Activated T-cell treated with anti-CD3 and anti-CD28 coated beads for 1 hour (primary cell): ENCODE results near the gene LBX1.

Experiments used
- DNase-seq: peaks from one replicate; pipeline ENCODE4 v3.0.0-alpha.2; 2020; ENCODE audit warnings: low read depth

The LBX1 gene

GRCh38 chr10:101224910-101225823, 4.1 kb downstream of the LBX1 start:
- no peak for DNase-seq

DNA sequence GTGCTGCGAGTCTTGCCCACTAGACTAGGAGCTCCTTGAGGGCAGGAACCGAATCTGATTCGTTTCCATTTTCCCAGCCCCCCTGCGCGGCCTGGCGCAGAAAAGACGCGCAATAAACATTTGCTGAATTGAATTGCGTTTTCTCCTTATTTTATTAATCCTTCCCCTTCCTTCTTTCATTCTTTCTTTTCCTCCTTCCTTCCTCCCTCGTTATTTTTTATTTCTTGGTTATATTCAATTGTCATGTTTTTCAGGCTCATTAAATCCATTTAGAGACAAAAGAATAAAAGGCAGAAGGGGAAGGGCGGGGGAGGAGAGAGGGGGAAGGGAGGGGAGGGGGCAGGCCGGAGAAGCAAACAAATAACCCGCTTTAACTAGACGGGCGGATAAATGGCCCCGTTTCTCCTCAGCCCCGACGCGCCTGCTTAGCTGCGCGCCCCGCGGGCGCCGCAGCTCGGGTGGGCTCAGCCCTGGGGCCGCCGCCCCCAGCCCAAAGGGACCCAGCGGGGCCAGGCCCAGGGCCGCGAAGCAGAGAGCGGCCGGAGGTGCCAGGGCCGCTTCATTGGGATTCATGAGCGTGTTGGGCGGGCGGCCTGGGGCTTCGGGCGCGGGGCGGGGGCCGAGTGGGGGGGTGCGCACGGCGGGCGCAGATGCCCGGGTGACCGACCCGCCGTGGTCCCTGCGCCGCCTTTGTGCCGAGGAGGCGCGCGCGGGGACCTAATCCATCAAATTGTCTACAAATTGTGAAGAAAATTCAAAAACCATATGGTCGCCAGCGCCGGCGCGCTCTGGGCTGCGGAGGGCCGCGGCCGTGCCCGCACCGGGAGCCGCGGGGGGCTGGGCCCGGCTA, 5.0 kb downstream of the LBX1 start:
- no peak for DNase-seq

GRCh38 chr10:101223274-101224059, 5.8 kb downstream of the LBX1 start:
- DNase-seq, result no peak

GRCh38 chr10:101222683-101223273, 6.5 kb downstream of the LBX1 start:
- DNase-seq, result no peak

DNA sequence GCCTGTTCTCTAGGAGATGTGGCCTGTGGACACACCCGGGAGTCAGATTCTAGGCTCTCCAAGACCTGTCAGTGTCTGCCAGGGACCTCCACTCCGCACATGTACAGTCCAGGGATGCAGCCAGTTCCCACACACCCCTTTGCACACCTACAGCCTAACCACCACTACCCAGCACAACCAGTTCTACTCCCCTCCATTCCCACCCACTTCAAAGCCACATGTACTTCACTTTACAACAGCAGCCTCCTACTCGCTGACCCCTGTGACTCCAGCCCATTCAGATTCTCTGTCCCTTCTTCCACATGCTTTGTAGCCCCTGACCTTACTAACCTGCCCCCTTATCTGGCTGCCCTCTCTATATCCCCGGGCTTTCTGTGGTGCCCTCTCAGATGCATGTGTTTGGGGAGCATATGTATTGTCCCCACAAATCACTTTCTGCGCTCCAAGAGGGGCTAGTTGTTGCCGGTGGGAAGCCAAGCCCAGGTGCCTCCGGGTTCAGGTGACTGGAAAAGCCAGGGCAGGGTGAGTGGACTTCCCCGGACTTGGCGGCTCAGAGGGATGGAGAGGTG, 7.2 kb downstream of the LBX1 start:
- DNase-seq, result no peak

GRCh38 chr10:101221549-101221948, 7.7 kb downstream of the LBX1 start:
- no peak for DNase-seq

DNA sequence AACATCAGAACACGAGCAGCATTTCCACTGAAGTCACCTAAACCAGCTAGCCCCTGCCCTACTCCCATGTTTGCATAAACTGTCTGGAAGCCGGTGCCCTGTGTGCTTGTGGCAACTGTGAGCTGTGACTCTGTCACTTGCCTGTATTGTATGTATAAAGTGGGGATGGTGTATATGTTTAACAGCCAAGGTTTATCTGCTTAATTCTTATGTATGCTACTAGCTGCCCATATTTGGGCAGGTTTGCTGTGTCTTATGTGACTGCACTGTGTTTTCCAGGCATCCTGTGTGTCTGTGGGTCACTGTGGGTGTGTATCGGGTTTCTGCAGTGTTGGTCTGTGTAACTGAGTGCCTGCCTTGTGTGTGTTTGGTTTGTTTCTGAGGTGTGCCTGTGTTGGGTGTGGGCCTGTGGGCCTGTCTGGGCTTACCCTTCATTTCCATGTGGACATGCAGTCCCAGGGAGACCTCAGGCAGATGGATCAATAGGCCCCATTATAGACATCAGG, 9.3 kb downstream of the LBX1 start:
- no peak for DNase-seq

DNA sequence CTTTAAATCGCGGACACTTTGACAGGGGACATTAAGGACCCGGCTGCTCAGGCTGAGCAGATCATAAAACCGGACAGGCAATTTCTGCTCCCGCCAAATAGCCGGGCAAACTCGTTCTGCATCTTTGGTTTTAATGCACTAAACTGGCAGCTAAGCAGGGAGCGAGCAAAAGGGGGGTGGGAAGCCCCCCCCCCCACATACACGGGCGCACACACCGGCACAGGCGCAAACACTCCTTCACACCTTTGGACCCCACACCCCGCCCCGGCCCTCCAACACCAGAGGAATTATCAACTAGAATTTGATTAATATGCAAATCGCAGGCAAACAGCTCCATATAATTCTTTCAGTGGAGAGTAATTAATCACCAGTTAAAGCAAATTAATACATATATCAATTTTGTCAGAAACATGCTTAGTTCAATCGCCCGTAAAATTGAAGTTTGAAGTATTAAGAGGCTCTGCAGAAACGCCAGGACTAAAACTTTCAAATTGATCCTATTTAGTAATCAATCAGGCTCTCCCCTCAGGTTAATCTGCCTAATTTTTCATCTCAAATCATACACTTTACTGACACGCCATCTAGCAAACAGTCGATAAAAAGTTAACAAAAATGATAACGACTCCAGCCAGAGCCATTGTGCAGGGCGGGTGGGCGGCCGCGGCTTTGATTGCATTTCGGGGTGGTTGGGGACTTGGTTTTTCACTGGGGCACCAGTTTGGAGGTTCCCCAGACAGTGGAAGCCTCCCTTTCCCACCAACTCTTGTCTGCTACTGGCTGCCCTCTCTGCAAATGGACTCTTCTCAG, 9.9 kb downstream of the LBX1 start:
- no peak for DNase-seq

DNA sequence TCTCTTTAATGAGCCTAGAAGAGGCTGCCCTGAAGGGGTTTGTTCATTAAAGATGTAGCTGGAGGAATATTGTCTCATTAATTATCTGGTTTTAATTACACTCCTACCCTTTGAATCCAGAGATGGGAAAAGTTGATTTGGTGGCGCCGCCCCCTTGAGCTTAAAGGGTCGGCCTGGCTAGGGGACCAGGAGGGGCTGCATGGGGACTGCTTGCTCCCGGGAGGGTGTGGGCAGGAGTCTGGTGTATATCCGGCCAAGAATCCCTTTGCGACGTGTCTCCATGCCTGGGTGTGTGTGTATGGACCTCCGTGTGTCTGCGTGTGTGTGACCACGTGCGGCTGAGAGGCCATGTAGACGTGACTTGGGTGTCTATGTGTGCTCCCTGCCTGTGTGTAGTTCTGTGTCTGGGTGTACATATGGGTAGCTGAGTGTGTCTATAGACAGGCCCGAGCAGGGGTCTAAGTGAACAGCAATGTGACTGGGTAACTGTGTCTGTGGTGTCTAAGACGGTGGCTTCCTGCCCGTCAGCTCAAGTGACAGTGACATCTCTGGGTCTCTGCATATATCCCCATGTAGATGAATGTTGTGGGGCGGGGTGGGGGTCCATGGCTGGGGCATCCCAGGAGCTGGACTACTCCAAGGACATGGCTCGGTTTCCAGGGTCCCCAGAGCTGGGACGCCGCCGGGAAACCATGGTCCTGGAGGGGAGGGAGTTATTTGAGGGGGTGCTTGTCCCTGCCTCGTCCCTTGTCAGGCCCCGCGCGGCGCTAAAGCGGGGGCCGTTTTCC, 10.7 kb downstream of the LBX1 start:
- DNase-seq, result no peak

DNA sequence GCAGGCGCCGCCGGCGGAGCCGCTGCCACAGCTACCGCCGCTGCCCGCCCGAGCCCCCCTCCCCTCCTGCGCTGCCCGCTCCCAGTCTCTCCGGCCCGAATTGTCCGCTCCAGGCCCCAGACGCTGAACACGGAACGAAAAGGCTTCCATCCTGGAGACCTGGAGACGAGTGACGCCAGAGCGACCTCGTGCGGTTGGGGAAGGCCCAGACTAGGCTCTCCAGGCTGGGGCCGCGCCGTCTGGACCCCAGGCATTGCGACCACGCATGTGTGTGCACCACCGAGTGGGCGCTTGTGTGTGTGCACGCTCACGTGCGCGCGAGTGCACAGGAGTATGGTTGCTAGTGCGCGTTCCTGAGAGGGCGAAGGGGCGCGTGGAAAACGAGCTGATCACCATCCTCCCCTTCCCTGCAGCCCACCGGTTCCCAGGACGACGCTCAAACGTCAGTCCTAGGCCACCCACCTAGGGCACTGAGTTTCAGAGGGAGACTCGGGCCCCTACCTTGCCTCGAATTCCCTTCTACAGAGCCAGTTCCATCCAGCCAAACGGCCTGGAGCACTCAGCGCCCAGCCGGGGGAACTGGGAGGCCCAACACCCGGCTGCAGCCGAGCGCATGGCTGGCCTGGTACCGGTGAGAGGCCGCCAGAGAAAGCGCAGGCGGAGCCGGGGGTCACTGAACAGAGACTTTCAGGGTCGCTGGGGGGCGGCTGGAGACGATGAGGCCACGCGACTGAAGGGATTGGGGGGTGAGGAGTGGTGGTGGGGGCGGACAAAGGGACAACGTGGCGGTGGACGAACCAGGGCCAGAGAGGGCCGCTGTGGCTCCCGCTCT, 11.6 kb downstream of the LBX1 start:
- DNase-seq, result no peak

DNA sequence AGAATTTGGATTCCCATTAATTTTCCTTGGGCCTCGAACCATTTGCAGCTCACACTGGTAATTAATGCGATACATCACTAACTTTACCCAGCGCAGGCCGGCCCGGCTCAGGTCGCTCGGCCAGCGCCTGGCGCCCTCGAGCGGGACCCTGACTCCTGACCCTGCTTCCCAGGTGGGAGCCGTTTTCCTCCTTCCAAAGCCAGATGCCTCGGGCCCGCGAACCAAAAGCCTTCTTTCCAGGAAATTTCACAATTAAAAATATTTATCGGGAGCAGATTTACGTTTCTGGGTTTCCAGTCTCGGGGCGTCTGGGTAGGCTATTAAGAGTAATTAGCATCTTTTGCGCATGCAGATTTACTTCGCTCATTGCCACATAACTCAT, 12.2 kb downstream of the LBX1 start:
- no peak for DNase-seq

DNA sequence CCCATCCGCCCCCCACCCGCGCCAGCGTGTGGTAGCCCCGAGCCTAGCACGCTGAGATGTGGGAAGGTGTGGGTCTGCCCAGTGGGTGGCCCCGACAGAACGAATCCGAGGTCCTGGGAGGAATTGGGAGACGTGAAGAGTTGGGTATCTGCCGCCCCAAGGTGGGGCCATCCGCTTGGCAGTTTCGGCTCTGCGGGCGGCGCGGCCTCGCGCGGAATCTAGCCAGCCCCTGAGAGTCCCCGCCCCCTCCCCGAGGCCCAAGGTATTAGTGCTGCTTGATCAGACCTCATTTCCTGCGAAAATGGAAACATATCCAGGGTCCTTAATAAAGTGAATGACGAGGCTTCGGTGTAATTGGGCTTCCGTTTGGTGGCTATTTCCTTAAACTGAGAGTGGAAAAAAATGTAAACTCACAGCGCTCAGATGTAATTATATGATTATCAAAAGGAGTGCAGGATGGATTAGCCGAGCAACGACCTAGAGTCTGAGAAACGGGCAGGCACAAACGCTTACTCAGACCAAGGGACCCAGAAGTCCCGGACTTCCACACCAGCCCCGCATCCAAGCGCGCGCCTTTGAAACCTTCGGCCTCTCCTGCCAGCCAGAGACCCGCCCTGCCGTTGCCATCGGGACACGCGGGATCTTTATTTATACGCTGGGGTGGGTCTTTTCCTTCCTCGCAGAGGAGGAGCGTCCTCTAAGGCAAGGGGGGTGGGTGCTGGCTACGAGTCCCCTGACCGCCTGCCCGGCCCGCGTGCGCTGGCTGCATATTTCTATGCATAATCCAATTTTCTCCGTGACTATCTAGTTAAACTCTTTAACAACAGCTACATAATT, 12.8 kb downstream of the LBX1 start:
- DNase-seq, result no peak

DNA sequence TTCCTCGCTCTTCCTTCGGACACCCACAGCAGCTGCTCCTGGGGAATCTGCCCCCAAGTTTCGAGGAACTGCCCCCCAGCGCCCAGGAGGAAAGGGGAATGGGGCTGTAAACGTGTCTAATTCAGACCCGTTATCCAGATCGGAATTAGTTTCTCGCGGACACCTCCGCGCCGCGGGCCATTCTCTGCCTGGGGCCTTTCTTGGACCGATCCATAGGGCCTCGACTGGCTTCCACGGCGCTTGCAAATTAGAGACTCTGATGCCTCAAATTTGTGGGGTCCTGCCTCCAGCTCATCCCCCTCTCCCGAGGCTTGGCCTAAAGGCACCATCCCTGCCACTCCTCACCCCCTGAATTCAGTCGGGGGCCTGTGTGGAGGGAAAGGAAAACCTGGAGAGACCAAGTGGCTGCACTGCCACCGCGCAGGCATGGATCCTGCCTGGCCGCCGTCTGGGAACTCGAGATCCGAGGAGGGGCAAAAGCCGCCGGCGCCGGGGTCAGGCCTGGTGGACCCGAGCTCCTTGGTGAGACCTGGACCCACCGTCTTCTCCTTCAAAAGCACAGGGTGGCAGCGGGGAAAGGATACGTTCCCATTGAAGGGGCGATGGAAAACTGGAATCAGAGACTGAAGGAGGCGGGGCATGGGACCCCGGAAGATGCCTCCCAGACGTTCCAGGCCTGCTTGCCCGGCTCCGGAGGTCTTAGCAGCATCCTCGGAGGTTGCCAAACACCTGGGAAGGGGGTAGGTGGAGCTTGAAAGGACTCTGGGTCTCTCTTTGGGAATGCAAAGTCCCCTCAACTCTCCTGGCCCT, 13.7 kb downstream of the LBX1 start:
- no peak for DNase-seq

DNA sequence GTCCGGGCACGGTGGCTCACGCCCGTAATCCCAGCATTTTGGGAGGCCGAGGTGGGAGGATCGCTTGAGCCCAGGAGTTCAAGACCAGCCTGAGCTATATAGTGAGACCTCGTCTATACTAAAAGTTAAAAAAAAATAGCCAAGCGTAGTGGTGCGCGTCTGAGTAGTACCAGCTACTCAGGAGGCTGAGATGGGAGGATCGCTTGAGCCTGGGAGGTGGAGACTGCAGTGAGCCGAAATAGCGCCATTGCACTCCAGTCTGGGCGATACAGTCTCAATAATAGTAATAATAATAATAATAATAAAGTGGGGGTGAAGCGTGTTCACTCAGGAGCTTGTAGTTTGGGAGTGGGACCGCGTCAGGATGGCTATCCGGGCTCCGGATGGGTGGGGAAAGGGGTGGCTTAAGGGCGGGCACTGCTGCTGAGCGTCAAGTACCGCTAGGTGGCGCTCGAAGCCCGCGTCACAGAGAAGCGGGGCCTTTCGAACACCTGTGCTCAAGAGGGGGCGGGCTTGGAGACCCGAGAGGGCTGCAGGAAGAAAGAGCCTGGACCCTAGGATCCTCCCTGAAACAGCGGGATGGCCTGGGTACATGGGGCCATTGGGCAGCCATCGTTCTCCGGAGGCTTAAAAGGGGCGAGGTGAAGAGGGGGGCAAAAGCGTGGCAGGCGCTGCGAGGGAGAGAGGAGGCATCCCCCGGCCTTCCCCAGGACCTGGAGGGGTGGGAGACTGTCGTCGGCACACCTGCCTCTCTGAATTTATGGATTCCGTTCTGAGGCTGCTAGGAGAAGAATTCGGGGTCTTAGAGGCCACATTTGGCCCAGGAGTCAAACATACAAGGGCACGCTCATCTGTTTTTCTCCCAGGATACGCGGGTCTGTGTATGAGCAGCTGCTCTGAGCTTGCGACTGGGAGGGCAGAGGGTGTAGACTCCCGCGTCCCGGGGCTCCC, 14.5 kb downstream of the LBX1 start:
- DNase-seq, result peak; percentile 73

GRCh38 chr10:101208543-101208942, 20.7 kb downstream of the LBX1 start:
- DNase-seq, result no peak

DNA sequence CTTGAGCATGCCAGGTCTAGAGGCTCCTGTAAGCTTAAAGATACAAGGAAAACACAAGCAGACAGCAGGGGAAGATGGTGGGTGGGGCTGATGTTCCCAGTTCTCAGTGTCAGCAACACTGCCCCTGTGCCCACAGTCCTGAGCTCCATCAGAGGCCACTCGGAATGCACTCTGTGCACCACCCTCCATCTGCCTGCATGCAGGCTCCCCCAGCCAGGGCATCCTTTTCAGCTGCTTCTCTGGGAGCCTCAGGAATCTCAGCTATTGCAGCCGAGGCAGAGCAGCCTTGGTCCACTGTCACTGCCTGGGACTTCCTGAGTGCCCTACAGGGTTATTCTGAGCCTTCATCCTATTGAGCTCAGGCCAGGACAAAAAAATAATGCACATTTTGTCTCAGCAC, 22.2 kb downstream of the LBX1 start:
- no peak for DNase-seq
